Esophagus muscularis mucosa (tissue), 4 donors: ENCODE results near the gene SMAD1. TPM values are rescaled to one million over a fixed set of nuclear protein-coding genes. Genes with fewer than 3 reads are reported as not detected.
"Not testable (repeated sequence)": the region's sequence is repeated elsewhere in the genome, so short reads cannot be mapped to it uniquely, and the experiment has no call there.

Experiments
- DNase-seq: peaks from one replicate; pipeline ENCODE4 v3.0.0-alpha.2; 2017; ENCODE audit errors: extremely low spot score
- H3K27ac ChIP-seq, 4 donors: fragments of 200-600 bp; sonication (generic); replicated peaks in 1 of 4; 1 replicate in 3 of 4; 2 replicates in 1 of 4; pipeline ENCODE4 v1.5.1; 2016 to 2019; ENCODE audit warnings: mild to moderate bottlenecking in 1 of 4
- H3K27me3 ChIP-seq, 4 donors: fragments of 200-600 bp; sonication (generic); one replicate each; pipeline versions ENCODE4 v1.5.1 to v1.6.0; 2016 to 2019
- H3K36me3 ChIP-seq, 4 donors: fragments of 200-600 bp; sonication (generic); one replicate each; pipeline ENCODE4 v1.5.1; 2016 to 2019
- H3K4me1 ChIP-seq, 4 donors: fragments of 200-600 bp; sonication (generic); one replicate each; pipeline ENCODE4 v1.5.1; 2016 to 2019
- H3K4me3 ChIP-seq, 4 donors: fragments of 200-600 bp; sonication (generic); 1 replicate in 2 of 4; 2 replicates in 2 of 4; pipeline ENCODE4 v1.5.1; 2016 to 2019; ENCODE audit warnings: mild to moderate bottlenecking in 4 of 4, moderate library complexity in 1 of 4
- H3K9me3 ChIP-seq, 4 donors: fragments of 200-600 bp; sonication (generic); 1 replicate in 3 of 4; 2 replicates in 1 of 4; pipeline ENCODE4 v1.5.1; 2016 to 2019
- EP300 ChIP-seq: sonication (generic); formaldehyde crosslinking; IDR thresholded peaks from one replicate; pipeline ENCODE4 v1.6.1; 2017; ENCODE audit warnings: antibody characterized with exemption
- POLR2A ChIP-seq: fragments of 450-650 bp; IDR thresholded peaks from one replicate; pipeline ENCODE4 v1.6.1; 2017; ENCODE audit warnings: antibody characterized with exemption, moderate library complexity, mild to moderate bottlenecking, low read depth
- POLR2AphosphoS5 ChIP-seq, 2 donors: sonication (generic); formaldehyde crosslinking; IDR thresholded peaks; one replicate each; pipeline ENCODE4 v1.6.1; 2017; ENCODE audit warnings: antibody characterized with exemption in 2 of 2
- WGBS: methylation state at CpG from one replicate; pipeline ENCODE4 v1.1.5; 2018; 5-methylcytosine and 5-hydroxymethylcytosine counted together
- intact Hi-C: fragments of 100-400 bp; cut with DNase I; formaldehyde crosslinking; loops from one replicate; pipeline ENCODE4 v1.15.1; 2023
- total RNA-seq, 4 donors: library from RNA; depleted of rRNA; stranded (reverse); fragments of >200 nt; gene quantifications; one replicate each; pipeline versions ENCODE4 v1.1.0 to v1.2.1, GENCODE V29; 2016
- TF ChIP-seq, protein P1 (sequence below), 3 experiments: fragments of 200-600 bp in 2 of 3; fragments of 450-650 bp in 1 of 3; sonication (generic) in 2 of 3; IDR thresholded peaks; one replicate each; pipeline ENCODE4 v1.5.1; 2017 to 2019; ENCODE audit warnings: antibody characterized with exemption in 3 of 3, mild to moderate bottlenecking in 2 of 3, moderate library complexity in 1 of 3

SMAD1 gene
- total RNA-seq, 4 donors from 2014 or later = 19.5 to 34.3 (median 29.2) TPM

DNA sequence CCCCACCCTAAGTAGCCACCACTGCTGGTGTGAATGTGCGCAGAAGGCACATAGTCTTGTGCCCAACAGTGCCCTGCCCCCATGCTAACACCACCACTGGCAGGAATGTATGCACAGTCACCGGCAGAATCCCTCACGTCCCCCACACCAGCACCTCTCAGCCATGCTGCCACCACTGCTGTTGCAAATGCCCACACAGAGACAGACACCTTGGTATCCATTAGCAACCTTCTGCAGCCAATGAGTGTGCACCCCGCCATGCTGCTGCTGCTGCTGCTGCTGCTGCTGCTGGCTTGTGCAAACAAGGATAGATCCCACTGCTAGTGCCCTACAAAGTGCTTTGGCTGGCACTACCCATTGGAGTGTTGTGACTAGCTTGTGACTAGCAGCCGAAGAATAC is 85.1 kb downstream of the SMAD1 start:
- 86% methylated on average over 1 of the region's 5 CpGs for WGBS
- no peak for DNase-seq
- Histone ChIP-seq H3K36me3 (no peaks in the 10 kb centered on the region), H3K27me3 (no peaks in the 10 kb centered on the region), H3K4me3 (no peak overlapping the region), H3K4me1 (no peaks in the 10 kb centered on the region), H3K9me3 (peaks cover 0 to 11% (median 0%) of the 10 kb centered on the region in 4 donors), H3K27ac (no peak overlapping the region)
- TF ChIP-seq POLR2AphosphoS5 (IDR thresholded peaks at IDR 0.05) (no peak), EP300 (no peak), POLR2A (no peak)
- TF ChIP-seq, protein P1, sequence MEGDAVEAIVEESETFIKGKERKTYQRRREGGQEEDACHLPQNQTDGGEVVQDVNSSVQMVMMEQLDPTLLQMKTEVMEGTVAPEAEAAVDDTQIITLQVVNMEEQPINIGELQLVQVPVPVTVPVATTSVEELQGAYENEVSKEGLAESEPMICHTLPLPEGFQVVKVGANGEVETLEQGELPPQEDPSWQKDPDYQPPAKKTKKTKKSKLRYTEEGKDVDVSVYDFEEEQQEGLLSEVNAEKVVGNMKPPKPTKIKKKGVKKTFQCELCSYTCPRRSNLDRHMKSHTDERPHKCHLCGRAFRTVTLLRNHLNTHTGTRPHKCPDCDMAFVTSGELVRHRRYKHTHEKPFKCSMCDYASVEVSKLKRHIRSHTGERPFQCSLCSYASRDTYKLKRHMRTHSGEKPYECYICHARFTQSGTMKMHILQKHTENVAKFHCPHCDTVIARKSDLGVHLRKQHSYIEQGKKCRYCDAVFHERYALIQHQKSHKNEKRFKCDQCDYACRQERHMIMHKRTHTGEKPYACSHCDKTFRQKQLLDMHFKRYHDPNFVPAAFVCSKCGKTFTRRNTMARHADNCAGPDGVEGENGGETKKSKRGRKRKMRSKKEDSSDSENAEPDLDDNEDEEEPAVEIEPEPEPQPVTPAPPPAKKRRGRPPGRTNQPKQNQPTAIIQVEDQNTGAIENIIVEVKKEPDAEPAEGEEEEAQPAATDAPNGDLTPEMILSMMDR (IDR thresholded peaks at IDR 0.05) = no peak
- intact Hi-C loops = no loop called here

DNA sequence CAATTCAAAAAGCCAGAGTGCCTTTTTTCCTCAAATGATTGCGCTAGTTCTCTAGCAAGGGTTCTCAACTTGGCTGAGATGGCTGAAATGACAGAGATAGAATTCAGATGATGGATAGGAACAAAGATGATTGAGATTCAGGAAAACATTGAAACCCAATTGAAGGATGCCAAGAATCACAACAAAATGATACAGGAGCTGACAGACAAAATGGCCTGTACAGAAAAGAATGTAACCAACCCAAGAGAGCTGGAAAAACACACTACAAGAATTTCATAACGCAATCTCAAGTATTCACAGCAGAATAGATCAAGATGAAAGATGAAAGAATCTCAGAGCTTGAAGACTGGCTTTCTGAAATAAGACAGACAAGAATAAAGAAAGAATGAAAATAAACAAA is 85.9 kb downstream of the SMAD1 start:
- Histone ChIP-seq H3K27ac (no peak overlapping the region), H3K36me3 (no peaks in the 10 kb centered on the region), H3K9me3 (peaks cover 0 to 11% (median 0%) of the 10 kb centered on the region in 4 donors), H3K4me1 (no peaks in the 10 kb centered on the region), H3K27me3 (no peaks in the 10 kb centered on the region), H3K4me3 (no peak overlapping the region)
- 96% methylated on average over 2 of the region's 2 CpGs for WGBS
- intact Hi-C loops = no loop called here
- DNase-seq = no peak
- no peak for TF ChIP-seq EP300
- TF ChIP-seq POLR2A = no peak
- TF ChIP-seq POLR2AphosphoS5 (IDR thresholded peaks at IDR 0.05) = no peak
- TF ChIP-seq, protein P1 (IDR thresholded peaks at IDR 0.05) = no peak

DNA sequence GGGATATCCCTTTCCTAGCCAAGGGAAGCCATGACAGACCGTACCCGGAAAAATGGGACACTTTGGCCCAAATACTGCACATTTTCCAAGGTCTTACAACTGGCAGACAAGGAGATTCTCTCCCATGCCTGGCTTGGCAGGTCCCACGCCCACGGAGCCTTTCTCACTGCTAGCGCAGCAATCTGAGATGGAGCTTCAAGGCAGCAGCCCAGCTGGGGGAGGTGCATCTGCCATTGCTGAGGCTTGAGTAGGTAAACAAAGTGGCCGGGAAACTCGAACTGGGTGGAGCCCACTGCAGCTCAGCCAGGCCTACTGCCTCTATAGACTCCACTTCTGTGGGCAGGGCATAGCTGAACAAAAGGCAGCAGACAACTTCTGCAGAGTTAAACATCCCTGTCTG is 92.9 kb downstream of the SMAD1 start:
- DNase-seq, H3K27ac ChIP-seq, H3K4me1 ChIP-seq, intact Hi-C loops, H3K27me3 ChIP-seq, H3K9me3 ChIP-seq, H3K4me3 ChIP-seq, H3K36me3 ChIP-seq: not testable (repeated sequence)
- WGBS = 90% methylated on average over 5 of the region's 7 CpGs

DNA sequence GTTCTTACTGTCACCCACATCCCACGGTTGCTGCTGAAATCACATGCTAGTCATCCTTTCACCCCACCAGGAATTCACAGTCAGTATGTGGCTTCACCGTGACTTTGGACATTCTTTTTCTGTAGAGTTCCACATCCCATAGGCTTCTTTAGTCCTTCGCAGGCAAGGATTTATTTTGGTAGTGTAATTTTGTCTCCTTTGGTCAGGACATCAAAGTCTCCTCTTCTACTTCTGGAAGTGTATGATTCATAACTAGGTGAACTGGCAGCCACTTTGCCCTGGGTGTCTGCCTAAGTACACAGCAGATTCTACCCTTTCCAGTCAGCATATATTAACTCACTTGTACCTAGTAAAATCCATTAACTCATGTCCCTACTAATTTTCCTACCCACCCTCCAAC is 99.3 kb downstream of the SMAD1 start:
- TF ChIP-seq EP300 (no peak), POLR2AphosphoS5 (IDR thresholded peaks at IDR 0.05) (no peak), POLR2A (no peak)
- TF ChIP-seq, protein P1 (IDR thresholded peaks at IDR 0.05) = no peak
- 54% methylated on average over 3 of the region's 3 CpGs for WGBS
- H3K9me3 ChIP-seq = no peaks in the 10 kb centered on the region
- H3K4me3 ChIP-seq = no peak overlapping the region
- DNase-seq = no peak
- no peaks in the 10 kb centered on the region for H3K4me1 ChIP-seq
- H3K27me3 ChIP-seq = no peaks in the 10 kb centered on the region
- H3K27ac ChIP-seq = no peak overlapping the region
- no peaks in the 10 kb centered on the region for H3K36me3 ChIP-seq
- intact Hi-C loops = no loop called here

DNA sequence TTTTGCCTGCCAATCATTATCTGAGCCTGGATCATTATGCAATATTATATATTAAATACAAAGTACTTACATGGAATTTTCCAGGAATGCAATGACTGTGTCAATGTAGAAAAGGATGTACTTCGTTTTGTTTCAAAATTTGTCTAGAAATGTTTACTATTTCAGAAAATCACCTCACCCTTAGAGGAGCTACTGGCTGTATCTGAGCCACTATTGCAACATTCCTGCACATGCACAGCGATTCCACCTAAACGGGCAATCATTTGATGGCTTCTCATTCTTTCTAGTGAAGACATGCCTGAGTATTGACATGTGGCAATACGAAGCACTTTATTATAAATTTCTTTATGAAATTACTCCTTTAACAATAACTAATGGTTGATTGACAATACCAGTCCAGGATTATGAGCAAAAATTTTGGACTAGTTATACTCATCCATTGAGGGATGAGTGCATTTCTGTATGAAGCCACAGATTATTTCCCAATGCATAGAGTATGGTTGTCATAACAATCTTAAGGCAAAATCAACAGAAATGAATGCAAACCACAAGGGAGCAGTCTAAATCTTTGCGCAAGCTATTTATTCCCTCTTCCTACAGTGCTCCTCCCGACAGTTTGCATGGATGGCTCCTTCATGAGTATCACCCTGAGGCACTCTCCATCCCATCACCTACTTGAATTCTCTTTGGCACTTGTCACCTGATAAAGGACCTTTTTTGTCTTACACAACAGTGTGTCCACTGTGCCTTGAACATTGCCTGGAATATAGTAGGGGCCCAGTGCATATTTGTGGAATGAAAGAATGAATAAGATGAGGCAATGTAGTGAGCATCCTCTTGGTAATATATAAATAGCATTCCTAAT is 101.8 kb downstream of the SMAD1 start:
- TF ChIP-seq, protein P1 (IDR thresholded peaks at IDR 0.05) = no peak
- TF ChIP-seq POLR2AphosphoS5 (IDR thresholded peaks at IDR 0.05) = no peak
- no peak for TF ChIP-seq POLR2A
- TF ChIP-seq EP300 = no peak
- Histone ChIP-seq H3K27me3 (no peaks in the 10 kb centered on the region), H3K9me3 (no peaks in the 10 kb centered on the region), H3K4me1 (no peaks in the 10 kb centered on the region), H3K36me3 (no peaks in the 10 kb centered on the region), H3K27ac (no peak overlapping the region), H3K4me3 (no peak overlapping the region)
- no peak for DNase-seq
- WGBS = 86% methylated on average over 6 of the region's 6 CpGs
- intact Hi-C loops = no loop called here
